ENCODE results near the gene GHR. TPM values are rescaled to one million over a fixed set of nuclear protein-coding genes. Genes with fewer than 3 reads are reported as not detected.

GHR gene
- total RNA-seq, 1 experiment from 2014 or later, result 2.2 TPM

- intact Hi-C loops (cut with micrococcal nuclease), result no loop called here
- no peaks in the 10 kb centered on the region for H3K36me3 ChIP-seq (ENCODE audit: low read depth, low read length)
- no peak overlapping the region for H2AFZ ChIP-seq (ENCODE audit: low read length)
- H3K27me3 ChIP-seq (ENCODE audit: low read length), result no peaks in the 10 kb centered on the region
- H3K79me2 ChIP-seq (ENCODE audit: low read length), result no peaks in the 10 kb centered on the region
- ATAC-seq, result no peak
- no peak overlapping the region for H3K4me2 ChIP-seq (ENCODE audit: low read length)
- DNase-seq, result no peak
- BruUV-seq (replicated peaks), result no TSS peak
- no peaks in the 10 kb centered on the region for H3K9me2 ChIP-seq (replicated peaks; ENCODE audit: low read length)
- H3K9me3 ChIP-seq (ENCODE audit: low read length), result no peaks in the 10 kb centered on the region
- no peak overlapping the region for H3K4me3 ChIP-seq (ENCODE audit: low read length)
- H3K4me1 ChIP-seq (ENCODE audit: insufficient read depth, low read length), result no peaks in the 10 kb centered on the region
- H3F3A ChIP-seq (ENCODE audit: low read length, unreplicated experiment), result no peaks in the 10 kb centered on the region
- TF ChIP-seq EZH2phosphoT487 (IDR thresholded peaks at IDR 0.05; ENCODE audit: borderline replicate concordance, low read length) (no peak), EZH2 (IDR thresholded peaks at IDR 0.05; ENCODE audit: low read length, unreplicated experiment) (no peak)
- TF ChIP-seq, protein P1, sequence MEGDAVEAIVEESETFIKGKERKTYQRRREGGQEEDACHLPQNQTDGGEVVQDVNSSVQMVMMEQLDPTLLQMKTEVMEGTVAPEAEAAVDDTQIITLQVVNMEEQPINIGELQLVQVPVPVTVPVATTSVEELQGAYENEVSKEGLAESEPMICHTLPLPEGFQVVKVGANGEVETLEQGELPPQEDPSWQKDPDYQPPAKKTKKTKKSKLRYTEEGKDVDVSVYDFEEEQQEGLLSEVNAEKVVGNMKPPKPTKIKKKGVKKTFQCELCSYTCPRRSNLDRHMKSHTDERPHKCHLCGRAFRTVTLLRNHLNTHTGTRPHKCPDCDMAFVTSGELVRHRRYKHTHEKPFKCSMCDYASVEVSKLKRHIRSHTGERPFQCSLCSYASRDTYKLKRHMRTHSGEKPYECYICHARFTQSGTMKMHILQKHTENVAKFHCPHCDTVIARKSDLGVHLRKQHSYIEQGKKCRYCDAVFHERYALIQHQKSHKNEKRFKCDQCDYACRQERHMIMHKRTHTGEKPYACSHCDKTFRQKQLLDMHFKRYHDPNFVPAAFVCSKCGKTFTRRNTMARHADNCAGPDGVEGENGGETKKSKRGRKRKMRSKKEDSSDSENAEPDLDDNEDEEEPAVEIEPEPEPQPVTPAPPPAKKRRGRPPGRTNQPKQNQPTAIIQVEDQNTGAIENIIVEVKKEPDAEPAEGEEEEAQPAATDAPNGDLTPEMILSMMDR (conservative IDR thresholded peaks at IDR 0.05; ENCODE audit: low read depth, low read length), result no peak
- no peaks in the 10 kb centered on the region for H4K20me1 ChIP-seq (ENCODE audit: low read length)
- ChIA-PET CTCF (no interaction called here), POLR2A (ENCODE audit: unreplicated experiment) (no interaction called here)
- H3K9ac ChIP-seq (ENCODE audit: low read length), result no peak overlapping the region
- no peak overlapping the region for H3K27ac ChIP-seq (ENCODE audit: low read length)
Observed at GRCh38 chr5:42604171-42604711, 181.0 kb downstream of the GHR start.

DNA sequence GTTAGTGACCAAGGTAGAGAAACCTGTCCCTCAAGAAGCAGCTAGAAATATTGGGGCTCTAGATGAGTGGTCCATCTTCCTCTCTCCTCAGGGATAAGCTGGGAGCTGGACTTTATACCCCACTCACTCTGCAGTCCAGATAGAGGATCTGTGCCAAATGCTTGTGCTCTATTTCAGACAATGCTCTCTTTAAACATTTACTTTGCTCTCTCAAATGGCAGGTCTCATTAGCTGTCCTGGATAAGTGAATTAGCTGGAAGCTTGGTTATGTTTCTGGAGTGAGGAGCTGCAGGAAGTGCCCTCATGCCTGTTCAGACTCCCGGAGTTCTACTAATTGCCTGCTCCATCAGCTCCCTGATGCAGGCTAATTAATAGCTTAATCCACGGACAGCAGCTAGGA, 182.3 kb downstream of the GHR start:
- Histone ChIP-seq H3K4me2 (ENCODE audit: low read length) (no peak overlapping the region), H3K36me3 (ENCODE audit: low read depth, low read length) (no peaks in the 10 kb centered on the region), H4K20me1 (ENCODE audit: low read length) (no peaks in the 10 kb centered on the region), H3K27ac (ENCODE audit: low read length) (no peak overlapping the region), H3K27me3 (ENCODE audit: low read length) (no peaks in the 10 kb centered on the region), H3K9ac (ENCODE audit: low read length) (no peak overlapping the region), H3K4me3 (ENCODE audit: low read length) (no peak overlapping the region), H2AFZ (ENCODE audit: low read length) (no peak overlapping the region), H3F3A (ENCODE audit: low read length, unreplicated experiment) (no peaks in the 10 kb centered on the region), H3K9me3 (ENCODE audit: low read length) (no peaks in the 10 kb centered on the region), H3K79me2 (ENCODE audit: low read length) (no peaks in the 10 kb centered on the region), H3K4me1 (ENCODE audit: insufficient read depth, low read length) (no peaks in the 10 kb centered on the region), H3K9me2 (replicated peaks; ENCODE audit: low read length) (no peaks in the 10 kb centered on the region)
- CTCF ChIA-PET, result no interaction called here
- POLR2A ChIA-PET (ENCODE audit: unreplicated experiment), result no interaction called here
- intact Hi-C loops (cut with micrococcal nuclease), result no loop called here
- DNase-seq, result no peak
- TF ChIP-seq EZH2phosphoT487 (IDR thresholded peaks at IDR 0.05; ENCODE audit: borderline replicate concordance, low read length) (no peak), EZH2 (IDR thresholded peaks at IDR 0.05; ENCODE audit: low read length, unreplicated experiment) (no peak)
- TF ChIP-seq, protein P1 (conservative IDR thresholded peaks at IDR 0.05; ENCODE audit: low read depth, low read length), result no peak
- ATAC-seq, result no peak
- no TSS peak for BruUV-seq (replicated peaks)

- ChIA-PET POLR2A (ENCODE audit: unreplicated experiment) (no interaction called here), CTCF (no interaction called here)
- intact Hi-C loops (cut with micrococcal nuclease), result no loop called here
- no peaks in the 10 kb centered on the region for H3K9me2 ChIP-seq (replicated peaks; ENCODE audit: low read length)
- no peaks in the 10 kb centered on the region for H3K36me3 ChIP-seq (ENCODE audit: low read depth, low read length)
- DNase-seq (no peak), ATAC-seq (no peak)
- no peak overlapping the region for H2AFZ ChIP-seq (ENCODE audit: low read length)
- H3K9me3 ChIP-seq (ENCODE audit: low read length), result no peaks in the 10 kb centered on the region
- no peaks in the 10 kb centered on the region for H3K79me2 ChIP-seq (ENCODE audit: low read length)
- no peaks in the 10 kb centered on the region for H3F3A ChIP-seq (ENCODE audit: low read length, unreplicated experiment)
- H4K20me1 ChIP-seq (ENCODE audit: low read length), result no peaks in the 10 kb centered on the region
- H3K9ac ChIP-seq (ENCODE audit: low read length), result no peak overlapping the region
- H3K4me1 ChIP-seq (ENCODE audit: insufficient read depth, low read length), result no peaks in the 10 kb centered on the region
- H3K27ac ChIP-seq (ENCODE audit: low read length), result no peak overlapping the region
- H3K4me3 ChIP-seq (ENCODE audit: low read length), result no peak overlapping the region
- TF ChIP-seq, protein P1 (conservative IDR thresholded peaks at IDR 0.05; ENCODE audit: low read depth, low read length), result no peak
- TF ChIP-seq EZH2phosphoT487 (IDR thresholded peaks at IDR 0.05; ENCODE audit: borderline replicate concordance, low read length), result no peak
- no peak for TF ChIP-seq EZH2 (IDR thresholded peaks at IDR 0.05; ENCODE audit: low read length, unreplicated experiment)
- BruUV-seq (replicated peaks), result no TSS peak
- no peak overlapping the region for H3K4me2 ChIP-seq (ENCODE audit: low read length)
- no peaks in the 10 kb centered on the region for H3K27me3 ChIP-seq (ENCODE audit: low read length)
Observed at GRCh38 chr5:42606464-42606869, 183.2 kb downstream of the GHR start.

All from PC-3 (cell line).